Forelimb muscle (tissue), 1 donor: ENCODE data around the gene HOXB9. TPM values are rescaled to one million over a fixed set of nuclear protein-coding genes. Genes with fewer than 3 reads are reported as not detected.

Experiments used
- DNase-seq: peaks from one replicate; pipeline ENCODE4 v3.0.0-alpha.2; 2013; ENCODE audit warnings: low read depth
- polyA plus RNA-seq: library from polyadenylated mRNA; unstranded; fragments of 120-200 nt; gene quantifications from one replicate; pipeline ENCODE4 v1.2.1, GENCODE V29; 2013; ENCODE audit not compliant: insufficient read length

The HOXB9 gene
- 0.05 TPM for polyA plus RNA-seq

DNA sequence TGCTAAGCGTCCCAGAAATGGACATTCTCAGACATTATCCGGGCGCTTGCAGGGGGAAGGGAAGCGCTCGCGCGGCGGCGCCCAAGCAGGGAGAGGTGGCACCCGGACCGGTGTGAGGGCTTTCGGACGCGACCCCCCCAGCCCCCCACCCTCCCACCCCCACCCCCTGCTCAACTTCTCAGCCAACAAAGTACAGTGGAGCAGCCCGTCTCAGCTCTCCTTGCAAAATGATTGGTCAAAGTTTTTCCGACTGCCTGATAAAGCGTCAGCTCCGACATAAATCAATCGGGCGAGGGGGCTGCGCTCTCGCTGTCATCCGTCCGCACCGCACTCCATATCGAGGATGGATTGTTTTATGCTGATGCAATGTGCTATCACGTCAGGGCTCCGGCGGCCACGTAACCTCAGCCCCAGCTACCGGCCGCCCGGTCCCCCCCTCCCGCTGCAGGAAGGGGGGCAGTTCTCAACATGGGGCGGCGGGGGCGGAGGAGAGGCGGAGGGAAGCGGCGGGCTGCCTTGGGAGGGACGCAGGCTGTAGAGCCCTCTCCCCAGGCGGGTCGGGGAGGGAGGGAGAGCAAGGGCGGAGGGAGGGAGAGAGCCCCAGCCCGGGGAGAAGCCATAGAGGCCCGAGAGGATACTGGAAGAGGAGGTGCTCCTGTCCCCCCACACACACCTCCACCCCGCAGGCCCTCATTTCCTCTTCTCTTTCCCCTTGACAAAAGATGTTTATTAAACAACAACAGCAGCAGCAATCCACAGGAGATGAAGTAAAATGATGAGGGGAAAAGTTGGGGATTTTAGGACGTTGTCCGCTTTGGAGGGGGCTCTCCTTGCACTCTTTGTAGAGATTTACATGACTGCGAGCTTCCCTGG, at the start of gene HOXB9:
Gene HOXB9, minus strand, starts transcription at position 114 of the 873 bp plus-strand sequence. Its CDS starts 89 bp downstream, at position 25.
- no peak for DNase-seq

DNA sequence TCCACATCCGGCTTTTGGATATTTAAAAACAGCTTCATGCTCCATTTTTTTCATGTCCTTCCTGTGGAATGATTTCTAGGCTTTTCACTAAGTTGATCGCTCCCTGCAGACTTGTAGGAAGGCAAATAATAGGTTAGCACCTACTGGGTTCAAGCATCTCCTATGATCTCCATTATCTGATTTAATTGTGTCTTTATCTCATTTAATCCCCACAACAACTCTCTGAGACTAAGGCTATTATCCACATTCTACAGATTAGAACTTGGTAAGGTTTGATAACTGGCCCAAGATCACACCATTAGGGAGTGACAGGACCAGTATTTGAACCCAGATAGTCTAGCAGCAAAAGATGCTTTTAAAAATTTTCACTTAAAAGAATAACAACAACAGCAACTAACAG, 46.2 kb upstream of the HOXB9 start:
- no peak for DNase-seq

DNA sequence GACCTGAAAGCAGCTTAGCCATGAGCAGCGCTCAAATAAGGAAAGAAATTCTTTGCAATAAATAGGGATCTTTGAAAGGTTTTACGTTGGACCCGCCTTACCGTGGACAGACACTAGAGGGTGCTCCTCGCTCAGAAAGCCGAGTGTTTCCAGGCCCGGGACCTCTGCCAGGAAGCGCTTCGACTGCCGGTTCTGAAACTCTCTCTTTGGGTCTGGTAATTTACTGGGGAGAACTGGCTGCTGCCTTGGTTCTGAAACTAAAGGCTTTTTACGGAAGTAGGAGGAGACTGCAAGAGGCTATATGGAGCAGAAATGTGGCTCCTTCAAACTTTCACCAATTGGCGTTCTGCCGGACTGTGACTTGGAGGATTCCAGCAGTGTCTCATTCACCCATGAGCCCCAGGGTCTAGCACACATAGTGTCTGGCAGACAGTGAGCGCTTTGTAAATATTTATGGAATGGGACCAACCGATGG, 45.6 kb upstream of the HOXB9 start:
- peak; percentile 61 for DNase-seq

DNA sequence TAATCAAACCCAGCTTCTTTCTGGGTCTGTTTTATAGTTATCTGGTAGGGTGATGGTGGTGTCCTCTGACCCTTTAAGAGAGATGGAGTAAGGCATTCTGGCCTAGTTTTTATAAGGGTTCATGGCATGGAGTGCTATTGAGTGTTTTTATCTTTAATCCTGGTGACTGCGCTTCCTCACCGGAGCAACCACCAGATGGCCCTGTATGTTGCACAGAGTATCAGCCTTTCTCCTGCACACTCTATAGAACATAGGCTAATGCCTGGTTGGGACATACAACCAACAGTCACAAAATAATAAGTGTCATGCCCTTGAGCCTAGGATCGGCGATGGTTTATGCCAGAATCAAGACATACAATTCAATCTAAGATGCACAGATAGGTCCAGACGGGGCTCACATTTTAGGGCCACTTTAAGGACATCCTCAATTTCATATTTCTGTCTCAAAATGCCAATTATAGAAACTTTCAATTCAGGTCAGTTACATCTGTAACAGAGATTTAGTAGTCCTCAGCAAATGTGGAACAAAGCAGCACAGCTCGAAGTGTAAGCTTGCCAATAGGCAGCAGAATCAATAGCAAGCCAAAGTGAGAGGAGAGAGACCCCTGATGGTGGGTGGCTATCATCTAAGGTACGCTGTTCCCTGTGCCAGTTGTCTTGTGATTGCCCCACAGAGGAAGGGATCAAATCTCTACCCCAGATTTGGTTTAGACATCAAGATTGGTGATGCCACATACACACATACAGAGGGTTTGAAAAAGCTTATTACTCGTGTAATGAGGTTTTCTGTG, 37.2 kb upstream of the HOXB9 start:
- DNase-seq, result no peak

DNA sequence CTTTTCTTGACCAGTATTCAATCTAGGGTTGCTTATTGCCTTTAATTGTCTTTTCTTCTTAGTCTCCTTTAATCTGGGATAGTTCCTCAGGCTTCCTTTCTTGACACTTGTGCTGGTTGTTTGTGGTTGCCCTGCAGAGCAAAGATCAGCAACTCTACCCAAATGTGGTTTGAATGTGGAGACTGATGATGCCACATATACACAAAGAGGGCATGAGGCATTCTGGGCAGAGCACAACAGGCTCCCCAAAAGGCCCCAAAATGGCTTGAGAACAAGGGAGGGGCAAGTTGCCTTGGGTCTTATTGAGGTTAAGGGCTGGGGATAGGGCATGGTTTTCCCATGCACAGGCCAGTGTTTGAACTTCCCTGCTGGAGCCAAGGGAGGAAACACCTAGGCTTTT, 29.8 kb upstream of the HOXB9 start:
- no peak for DNase-seq

DNA sequence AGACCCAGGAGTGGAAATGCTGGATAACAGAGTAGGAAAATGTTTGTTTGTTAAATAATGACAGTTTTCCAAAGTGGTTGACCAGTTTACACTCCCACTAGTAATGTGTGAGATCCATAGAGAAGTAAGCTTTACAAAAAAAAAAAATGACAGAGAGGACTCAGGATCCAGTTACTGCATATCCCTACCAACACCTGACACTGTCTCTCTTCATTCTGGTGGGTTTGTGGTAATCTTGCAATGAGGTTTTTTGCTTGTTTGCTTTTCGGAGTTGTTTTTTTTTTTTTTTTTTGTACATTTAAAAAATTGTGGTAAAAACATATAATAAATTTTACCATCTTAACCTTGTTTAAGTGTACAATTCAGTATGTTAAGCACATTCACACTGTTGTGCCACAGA, 23.6 kb upstream of the HOXB9 start:
- DNase-seq, result no peak

DNA sequence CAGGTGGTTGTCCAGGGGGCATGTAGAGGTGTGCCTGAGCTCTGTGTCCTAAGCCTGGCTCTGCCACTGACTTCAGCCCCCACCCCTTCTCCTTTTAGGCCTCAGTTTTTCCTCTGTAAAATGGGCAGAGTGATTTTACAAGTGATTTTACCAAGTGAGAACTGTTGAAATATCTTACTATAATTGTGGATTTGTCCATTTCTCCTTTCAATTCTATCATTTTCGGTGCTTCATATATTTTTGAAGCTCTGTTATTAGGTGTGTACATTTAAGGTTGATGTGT, 21.7 kb upstream of the HOXB9 start:
- DNase-seq, result no peak

DNA sequence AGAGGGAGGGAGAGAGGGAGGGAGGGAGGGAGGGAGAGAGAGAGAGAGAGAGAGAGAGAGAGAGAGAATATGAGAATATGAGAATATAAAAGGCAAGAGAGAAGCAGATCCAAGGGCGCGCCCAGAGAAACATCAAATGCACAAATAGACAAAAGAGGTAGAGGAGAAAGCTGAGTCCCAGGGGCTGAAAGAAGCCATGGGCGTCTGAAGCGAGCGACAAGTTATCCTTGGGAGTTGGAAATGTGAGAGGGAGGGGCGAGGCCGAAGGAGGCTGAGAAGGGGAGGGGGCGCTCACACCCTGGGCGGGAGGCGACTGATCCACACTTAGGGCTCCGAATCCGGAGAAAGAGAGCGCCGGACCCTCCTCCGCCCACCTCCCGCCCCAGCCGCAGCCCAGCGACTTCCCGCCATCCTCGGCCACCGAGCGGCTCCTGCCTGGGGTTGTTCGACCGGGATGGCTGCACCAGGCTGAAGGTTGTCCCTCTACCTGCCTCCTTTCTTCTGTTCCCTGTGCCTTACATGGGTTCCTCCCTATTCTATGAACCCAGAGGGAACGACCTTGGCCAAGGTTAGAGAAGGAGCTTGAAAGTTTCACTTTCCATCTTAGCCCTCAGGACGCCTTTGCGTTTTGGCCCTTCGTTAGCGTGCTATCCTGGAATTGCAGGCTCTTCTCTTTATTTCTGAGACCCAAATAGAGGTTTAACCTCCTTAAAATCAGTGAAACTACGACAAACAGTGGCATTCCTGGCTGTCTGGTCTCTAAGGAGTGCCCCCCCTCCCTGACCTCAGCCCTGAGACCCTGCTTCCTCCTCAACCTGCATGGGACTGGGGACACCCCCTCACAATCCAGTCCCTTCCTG, 21.2 kb upstream of the HOXB9 start:
- DNase-seq, result no peak

DNA sequence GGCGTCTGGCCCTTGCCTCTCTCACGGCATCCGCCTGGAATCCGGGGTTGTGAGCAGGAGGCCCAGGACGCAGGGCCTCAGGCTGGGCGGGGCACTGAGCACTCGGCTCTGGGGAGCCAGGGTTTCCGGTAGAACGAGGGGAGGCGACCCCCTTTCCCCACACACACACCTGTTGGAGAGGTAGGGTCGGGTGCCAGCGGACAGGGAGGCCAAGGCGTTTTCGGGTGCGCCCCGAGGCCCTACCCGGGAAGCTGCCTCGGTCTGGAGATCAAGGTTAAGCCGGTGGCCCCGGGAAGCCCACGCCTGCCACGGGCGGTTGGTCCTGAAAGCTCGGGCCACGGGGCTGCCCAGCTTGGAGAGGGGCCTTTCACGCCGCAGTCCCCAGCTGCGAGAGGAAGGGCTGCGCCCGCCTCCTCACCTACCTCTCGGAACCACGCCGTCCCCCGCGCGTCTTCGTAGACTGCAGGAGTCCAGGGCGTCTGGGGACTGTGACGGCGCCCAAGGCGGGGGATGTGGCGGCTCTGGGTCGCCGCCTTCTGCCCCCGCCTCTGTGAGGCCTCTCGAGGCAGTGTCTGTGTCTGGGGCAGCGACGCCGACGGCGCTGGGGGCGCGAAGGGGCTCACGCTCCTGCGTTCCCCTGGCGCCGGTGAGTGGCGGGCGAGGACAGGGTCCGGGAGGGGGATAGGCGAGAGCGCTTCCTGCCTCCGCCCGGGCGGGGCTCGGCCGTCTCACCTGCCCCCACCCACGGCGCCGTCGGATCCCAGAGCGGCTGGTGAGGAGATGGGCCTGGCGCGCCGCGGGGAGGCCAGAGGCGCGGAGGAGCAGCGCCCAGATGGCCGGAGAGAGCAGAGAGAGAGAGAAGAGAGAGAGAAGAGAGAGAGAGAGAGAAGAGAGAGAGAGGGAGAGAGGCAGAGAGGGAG, 20.3 kb upstream of the HOXB9 start:
- no peak for DNase-seq

DNA sequence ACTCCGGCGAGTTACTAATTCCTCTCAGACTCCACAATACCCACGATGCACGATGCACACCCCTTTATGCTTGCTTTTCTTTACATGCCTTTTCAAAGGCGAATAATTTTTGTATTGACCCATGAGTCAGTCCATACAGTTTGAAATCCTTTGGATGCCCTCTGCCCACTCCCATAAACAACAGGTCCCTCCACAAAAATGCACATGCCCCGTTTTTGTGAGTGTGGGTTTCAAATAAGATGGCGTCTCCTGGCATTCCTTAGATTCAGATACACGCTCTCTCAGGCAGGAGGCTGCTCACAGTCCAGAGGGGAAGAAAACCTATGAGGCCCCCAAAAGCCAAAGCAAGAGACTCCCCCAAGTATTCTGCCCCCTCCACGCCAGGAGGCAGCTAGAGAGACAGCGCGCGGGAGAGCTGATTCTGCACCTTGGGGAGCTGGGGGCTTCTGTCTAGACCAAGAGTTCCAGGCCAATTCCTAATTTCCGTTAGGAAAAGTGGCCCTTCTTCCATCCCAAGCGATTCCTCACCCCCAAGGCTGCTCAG, 19.6 kb upstream of the HOXB9 start:
- no peak for DNase-seq

DNA sequence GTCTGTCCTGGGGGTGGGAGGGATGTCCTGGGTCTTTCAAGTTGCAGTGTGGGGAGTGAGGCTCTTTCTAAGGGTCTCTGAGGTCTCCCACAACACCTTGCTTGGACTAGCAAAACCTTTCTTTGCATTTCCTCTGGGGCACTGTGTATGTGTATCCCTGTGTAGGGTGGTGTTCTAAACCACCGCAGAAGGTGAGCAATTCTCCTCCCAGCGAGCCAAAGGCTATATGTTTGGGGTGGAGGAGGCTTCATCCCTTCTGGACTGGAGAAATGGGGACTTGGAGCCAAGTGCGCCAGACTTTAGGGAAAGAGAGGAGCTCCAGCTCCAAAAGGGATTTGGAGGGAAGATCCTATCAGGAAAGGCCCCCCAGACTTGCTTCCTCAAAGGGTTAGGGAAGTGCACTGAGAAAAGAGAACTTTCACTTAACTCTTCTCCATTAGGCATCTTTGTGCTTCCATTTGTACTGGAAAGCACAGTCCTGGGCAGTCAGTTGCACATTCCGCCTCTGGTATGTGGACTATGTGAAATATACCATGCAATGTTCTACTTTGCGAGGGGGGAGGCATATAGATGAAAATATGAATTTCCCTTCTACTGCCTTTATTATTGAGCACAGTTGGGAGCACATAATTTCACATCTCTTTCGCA, 18.9 kb upstream of the HOXB9 start:
- DNase-seq, result no peak

DNA sequence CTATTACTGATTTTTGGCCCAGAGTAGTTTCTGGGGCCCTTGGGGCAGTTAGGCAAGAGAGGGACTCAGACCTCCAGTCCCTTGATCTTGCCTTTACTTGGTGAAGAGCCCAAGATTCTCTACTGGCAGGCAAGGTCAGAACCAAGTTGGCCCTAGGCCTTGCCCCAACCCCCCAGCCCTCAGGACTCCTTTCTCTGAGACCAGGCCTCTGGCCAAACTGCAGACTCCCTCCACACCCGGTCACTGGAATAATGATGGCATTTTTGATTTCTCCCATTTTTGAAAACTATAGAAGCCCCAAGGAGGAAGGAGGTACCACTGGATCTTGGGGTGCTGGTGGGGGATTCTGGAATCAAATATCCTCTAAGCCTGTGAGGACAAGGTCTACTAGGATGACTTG, 18.0 kb upstream of the HOXB9 start:
- DNase-seq, result no peak

DNA sequence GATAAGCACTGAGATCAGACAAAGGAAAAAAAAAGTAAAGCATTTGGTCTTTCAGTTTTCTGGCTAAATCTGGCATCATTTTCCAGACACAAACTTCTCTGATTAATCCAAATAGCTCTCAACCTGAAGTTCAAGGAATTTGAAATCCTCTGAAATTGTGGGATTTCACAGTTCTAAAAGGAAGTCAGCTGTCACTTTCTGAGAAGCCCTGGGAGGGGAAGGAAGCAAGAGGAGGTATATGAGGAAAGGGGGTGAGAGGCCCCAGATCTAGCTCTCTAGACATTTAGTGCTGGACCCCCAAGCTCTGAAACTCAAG, 17.5 kb upstream of the HOXB9 start:
- no peak for DNase-seq

DNA sequence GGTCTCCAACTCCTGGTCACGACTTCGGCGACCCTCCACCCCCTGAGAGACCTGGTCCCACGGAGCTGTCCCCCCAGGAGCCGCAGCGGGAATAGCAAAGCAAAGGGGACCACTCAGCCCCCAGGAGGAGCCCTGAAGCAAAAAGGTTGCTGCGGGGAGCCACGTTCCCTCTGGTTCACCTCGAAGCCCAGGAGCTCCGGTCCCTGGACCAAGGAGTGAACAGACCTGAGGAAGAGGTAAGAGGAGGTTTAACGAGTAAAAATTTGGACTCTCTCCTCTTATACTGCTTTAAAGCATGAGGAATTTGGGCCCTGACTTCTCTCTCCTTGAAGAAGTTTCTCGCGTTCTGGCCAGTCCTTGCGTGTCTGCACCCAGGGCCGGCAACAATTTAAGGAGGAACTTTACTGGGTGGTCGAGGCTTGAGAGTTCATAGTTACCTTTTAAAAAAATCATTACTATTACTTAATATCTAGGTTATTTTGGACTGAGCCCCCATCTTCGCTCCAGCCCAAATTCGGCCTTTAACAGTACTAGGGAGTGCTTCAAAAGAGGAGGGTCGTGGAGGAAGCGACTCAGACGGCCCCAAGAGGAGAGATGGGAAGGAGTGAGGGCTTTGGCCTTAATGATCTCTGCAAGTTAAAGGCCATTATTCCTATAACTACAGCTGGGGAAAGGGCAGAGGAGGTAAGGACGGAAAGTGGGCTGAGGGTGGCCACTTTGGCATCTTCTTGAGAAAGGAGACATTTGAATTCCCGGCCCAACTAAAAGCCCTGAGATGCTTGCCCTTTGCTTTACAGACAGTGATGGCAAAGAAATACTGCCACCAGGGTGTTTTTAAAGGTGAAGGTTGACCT, 16.9 kb upstream of the HOXB9 start:
- DNase-seq, result no peak

DNA sequence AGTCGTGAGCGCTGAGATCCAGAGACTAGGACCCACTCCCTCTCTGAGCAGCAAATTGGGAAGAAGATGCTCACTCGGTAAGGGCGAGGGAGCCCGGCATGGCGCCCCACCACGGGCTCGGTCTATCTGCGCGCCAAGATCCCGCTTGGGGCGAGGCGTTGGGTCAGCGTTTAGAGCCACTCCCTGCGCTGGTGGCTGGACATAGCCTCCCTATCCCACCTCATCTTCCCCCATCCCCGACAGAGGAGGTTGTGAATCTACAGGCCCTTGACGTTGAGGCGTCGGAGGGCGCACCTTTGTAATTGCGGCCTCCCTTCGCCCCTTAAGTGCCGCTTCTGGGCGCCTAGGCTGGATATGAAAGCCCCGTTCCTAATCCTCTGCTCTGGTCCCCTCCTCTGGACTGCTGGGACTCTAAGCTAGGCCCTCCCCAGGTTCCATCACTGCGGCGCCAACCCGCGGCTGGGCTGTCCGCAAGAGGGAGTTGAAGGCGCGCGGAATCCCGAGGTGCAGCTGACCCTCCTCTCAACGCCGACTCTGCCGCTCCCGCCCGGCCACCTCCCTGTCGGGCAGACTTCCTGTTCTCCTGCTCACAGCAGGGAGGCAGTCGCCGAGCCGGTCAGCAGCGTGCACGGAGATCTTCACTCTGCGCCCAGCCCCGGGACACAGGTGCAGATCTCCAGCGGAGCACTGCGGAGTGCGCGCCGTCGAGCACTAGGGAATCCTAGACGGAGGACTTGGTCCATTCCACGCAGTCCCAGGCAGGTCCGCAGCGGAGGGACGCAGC, 16.1 kb upstream of the HOXB9 start:
- DNase-seq, result no peak

DNA sequence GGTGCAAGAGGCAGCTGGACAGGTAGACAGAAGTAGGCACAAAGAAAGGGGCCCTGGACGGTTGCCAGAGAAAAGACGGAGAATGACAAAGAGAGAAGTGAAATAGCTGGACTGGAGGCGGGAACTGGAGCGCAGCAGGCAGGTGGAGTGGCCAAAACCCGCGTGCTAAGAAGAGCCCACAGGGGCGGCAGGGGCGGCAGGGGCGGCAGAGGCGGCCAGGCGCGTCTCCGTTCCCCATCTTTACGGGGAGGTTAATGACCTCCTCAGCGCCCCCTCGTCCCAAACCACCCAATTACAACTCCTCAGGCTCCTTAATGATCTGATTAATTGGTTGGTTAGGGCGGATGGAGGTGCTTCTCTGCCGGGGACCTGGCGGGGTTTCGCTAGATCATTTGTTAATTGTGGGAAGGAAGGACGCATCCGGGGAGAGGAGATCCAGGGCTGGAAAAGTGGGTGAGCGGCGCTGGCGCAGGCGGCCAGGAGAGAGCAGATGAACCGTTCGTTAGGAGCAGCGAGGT, 15.4 kb upstream of the HOXB9 start:
- no peak for DNase-seq

DNA sequence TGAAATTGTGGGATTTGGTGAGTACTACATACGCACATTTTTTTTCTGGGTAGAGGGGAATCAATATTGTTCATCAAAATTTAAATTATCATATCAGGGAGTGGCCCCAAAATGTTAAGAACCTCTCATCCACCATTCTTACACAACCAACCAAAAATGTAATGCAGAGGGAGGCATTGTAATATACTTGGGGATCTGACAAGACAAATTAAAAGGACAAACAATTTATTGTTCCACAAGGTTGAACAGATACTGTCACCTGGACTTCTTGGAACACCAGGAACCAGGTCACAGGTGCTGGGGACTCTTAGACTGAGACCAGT, 14.7 kb upstream of the HOXB9 start:
- DNase-seq, result no peak
